Uterus (tissue), 4 donors: ENCODE measurements around the gene TUBAL3. TPM values are rescaled to one million over a fixed set of nuclear protein-coding genes. Genes with fewer than 3 reads are reported as not detected.

Source experiments
- DNase-seq, 2 donors: peaks; one replicate each; pipeline ENCODE4 v3.0.0-alpha.2; 2019 to 2020
- H3K27ac ChIP-seq, 2 donors: fragments of 200-600 bp; sonication (generic); 1 replicate in 1 of 2; 2 replicates in 1 of 2; pipeline ENCODE4 v1.5.1; 2016 to 2018
- H3K27me3 ChIP-seq, 2 donors: fragments of 200-600 bp; sonication (generic); one replicate each; pipeline ENCODE4 v1.5.1; 2018 to 2019; ENCODE audit warnings: control low read depth in 1 of 2
- H3K36me3 ChIP-seq, 2 donors: fragments of 200-600 bp; sonication (generic); one replicate each; pipeline ENCODE4 v1.5.1; 2019; ENCODE audit warnings: control low read depth in 1 of 2
- H3K4me1 ChIP-seq, 2 donors: fragments of 200-600 bp; sonication (generic); one replicate each; pipeline ENCODE4 v1.5.1; 2018 to 2019; ENCODE audit warnings: control low read depth in 1 of 2
- H3K4me3 ChIP-seq, 2 donors: fragments of 200-600 bp; sonication (generic); 1 replicate in 1 of 2; 2 replicates in 1 of 2; pipeline ENCODE4 v1.5.1; 2018 to 2019; ENCODE audit warnings: mild to moderate bottlenecking in 1 of 2
- H3K9me3 ChIP-seq, 2 donors: fragments of 200-600 bp; sonication (generic); one replicate each; pipeline ENCODE4 v1.5.1; 2019; ENCODE audit warnings: control low read depth in 1 of 2
- POLR2A ChIP-seq, 2 donors: fragments of 450-650 bp; IDR thresholded peaks; one replicate each; pipeline ENCODE4 v1.6.1; 2016; ENCODE audit warnings: antibody characterized with exemption in 2 of 2, mild to moderate bottlenecking in 1 of 2, moderate library complexity in 1 of 2
- intact Hi-C: fragments of 100-400 bp; cut with DNase I; formaldehyde crosslinking; loops from one replicate; pipeline ENCODE4 v1.15.1; 2023; ENCODE audit warnings: low total_unique reads
- total RNA-seq, 4 donors: library from RNA; depleted of rRNA in 3 of 4; stranded (reverse); fragments of >200 nt in 3 of 4; gene quantifications; one replicate each; pipeline versions ENCODE4 v1.1.0 to v1.2.4, GENCODE V29; 2014 to 2023
- TF ChIP-seq, protein P1 (sequence below), 4 experiments: fragments of 200-600 bp in 2 of 4; fragments of 450-650 bp in 2 of 4; sonication (generic) in 2 of 4; IDR thresholded peaks; one replicate each; pipeline ENCODE4 v1.5.1; 2016 to 2019; ENCODE audit warnings: antibody characterized with exemption in 4 of 4, mild to moderate bottlenecking in 2 of 4, moderate library complexity in 1 of 4
- donor health status: DM: yes; HTN: yes; CAD: no.

Gene TUBAL3
- total RNA-seq, 4 donors from 2014 or later, result not detected

DNA sequence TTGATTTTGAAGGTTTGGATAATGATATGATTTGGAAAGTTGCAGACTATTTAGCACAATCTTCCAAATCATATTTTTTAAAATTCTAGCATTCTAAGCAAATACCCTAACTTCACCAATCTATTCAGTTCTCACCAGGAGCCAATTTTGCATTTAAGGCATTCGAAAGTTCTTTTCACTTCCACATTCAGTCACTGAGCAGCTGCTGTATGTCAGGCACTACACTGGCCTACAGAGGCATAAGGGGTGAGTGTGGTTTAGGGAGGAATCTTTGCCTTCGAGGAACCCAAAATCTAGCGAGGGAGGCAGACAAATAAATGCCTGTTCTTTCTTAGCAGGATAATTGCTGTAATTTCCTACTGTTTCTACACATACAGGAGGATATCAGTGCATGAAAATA is 50.6 kb downstream of the TUBAL3 start:
- Histone ChIP-seq H3K9me3 (no peaks in the 10 kb centered on the region), H3K4me3 (no peak overlapping the region), H3K27ac (no peak overlapping the region), H3K4me1 (no peaks in the 10 kb centered on the region), H3K27me3 (no peaks in the 10 kb centered on the region), H3K36me3 (no peaks in the 10 kb centered on the region)
- intact Hi-C loops, result no loop called here
- DNase-seq, result no peak
- no peak for TF ChIP-seq POLR2A (IDR thresholded peaks at IDR 0.05)
- TF ChIP-seq, protein P1, sequence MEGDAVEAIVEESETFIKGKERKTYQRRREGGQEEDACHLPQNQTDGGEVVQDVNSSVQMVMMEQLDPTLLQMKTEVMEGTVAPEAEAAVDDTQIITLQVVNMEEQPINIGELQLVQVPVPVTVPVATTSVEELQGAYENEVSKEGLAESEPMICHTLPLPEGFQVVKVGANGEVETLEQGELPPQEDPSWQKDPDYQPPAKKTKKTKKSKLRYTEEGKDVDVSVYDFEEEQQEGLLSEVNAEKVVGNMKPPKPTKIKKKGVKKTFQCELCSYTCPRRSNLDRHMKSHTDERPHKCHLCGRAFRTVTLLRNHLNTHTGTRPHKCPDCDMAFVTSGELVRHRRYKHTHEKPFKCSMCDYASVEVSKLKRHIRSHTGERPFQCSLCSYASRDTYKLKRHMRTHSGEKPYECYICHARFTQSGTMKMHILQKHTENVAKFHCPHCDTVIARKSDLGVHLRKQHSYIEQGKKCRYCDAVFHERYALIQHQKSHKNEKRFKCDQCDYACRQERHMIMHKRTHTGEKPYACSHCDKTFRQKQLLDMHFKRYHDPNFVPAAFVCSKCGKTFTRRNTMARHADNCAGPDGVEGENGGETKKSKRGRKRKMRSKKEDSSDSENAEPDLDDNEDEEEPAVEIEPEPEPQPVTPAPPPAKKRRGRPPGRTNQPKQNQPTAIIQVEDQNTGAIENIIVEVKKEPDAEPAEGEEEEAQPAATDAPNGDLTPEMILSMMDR (IDR thresholded peaks at IDR 0.05), result no peak

- Histone ChIP-seq H3K27ac (no peak overlapping the region), H3K27me3 (no peaks in the 10 kb centered on the region), H3K36me3 (no peaks in the 10 kb centered on the region), H3K4me3 (no peak overlapping the region), H3K9me3 (no peaks in the 10 kb centered on the region), H3K4me1 (no peaks in the 10 kb centered on the region)
- no peak for DNase-seq
- no peak for TF ChIP-seq POLR2A (IDR thresholded peaks at IDR 0.05)
- TF ChIP-seq, protein P1 (IDR thresholded peaks at IDR 0.05), result no peak
- intact Hi-C loops, result no loop called here
Observed at GRCh38 chr10:5349362-5349761, 55.3 kb downstream of the TUBAL3 start.

DNA sequence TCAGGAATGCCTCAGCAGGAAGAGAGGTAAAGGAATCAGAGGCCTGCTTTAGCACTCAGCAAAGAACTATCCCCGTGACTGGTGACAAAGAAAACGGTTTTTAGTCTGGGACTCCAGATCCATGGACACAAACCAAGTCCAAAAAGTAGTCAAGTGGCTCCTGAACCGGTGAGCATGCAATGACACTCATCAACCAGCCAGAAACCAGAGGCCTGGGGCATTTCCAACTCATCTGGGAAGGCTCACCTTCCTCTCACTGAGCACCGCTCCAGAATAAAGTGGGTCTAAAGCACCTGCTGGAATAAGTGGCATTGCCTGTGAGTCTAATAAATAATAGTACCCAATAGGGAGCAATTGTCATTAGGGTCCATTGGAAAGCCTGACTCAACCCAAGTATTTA is 57.7 kb downstream of the TUBAL3 start:
- Histone ChIP-seq H3K27me3 (no peaks in the 10 kb centered on the region), H3K4me1 (no peaks in the 10 kb centered on the region), H3K27ac (no peak overlapping the region), H3K4me3 (no peak overlapping the region), H3K36me3 (no peaks in the 10 kb centered on the region), H3K9me3 (no peaks in the 10 kb centered on the region)
- no peak for TF ChIP-seq POLR2A (IDR thresholded peaks at IDR 0.05)
- TF ChIP-seq, protein P1 (IDR thresholded peaks at IDR 0.05), result no peak
- no peak for DNase-seq
- intact Hi-C loops, result no loop called here

GRCh38 chr10:5344746-5345145 is 59.9 kb downstream of the TUBAL3 start:
- no peaks in the 10 kb centered on the region for H3K9me3 ChIP-seq

DNA sequence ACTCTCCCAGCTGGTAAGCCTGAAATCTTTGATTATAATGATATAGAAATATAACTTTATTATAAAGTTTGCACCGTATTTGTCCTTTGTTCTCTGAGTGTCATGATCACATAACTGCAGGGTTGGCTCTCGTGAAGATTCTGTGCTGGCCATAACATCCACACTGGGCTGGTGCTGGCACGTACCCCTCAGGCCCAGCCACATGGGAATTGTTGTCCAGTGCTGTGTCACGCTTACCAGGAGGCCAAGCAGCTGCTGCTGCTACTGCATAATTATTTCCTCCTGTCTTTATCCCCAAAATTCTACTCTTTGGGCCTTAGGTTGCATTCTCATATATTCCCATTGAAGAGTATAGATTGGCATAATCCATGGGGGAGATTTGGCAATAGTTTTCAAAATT is 60.6 kb downstream of the TUBAL3 start:
- no peaks in the 10 kb centered on the region for H3K36me3 ChIP-seq
- no peak overlapping the region for H3K27ac ChIP-seq
- no peaks in the 10 kb centered on the region for H3K4me1 ChIP-seq
- no peak for DNase-seq
- H3K4me3 ChIP-seq, result no peak overlapping the region
- TF ChIP-seq POLR2A (IDR thresholded peaks at IDR 0.05), result no peak
- TF ChIP-seq, protein P1 (IDR thresholded peaks at IDR 0.05), result no peak
- no peaks in the 10 kb centered on the region for H3K9me3 ChIP-seq
- no peaks in the 10 kb centered on the region for H3K27me3 ChIP-seq
- intact Hi-C loops, result no loop called here

More at GRCh38 chr10:5344746-5345145, 59.9 kb downstream of the TUBAL3 start:
- intact Hi-C loops, result no loop called here
- no peak overlapping the region for H3K4me3 ChIP-seq
- no peaks in the 10 kb centered on the region for H3K36me3 ChIP-seq
- no peak overlapping the region for H3K27ac ChIP-seq
- no peaks in the 10 kb centered on the region for H3K4me1 ChIP-seq
- no peaks in the 10 kb centered on the region for H3K27me3 ChIP-seq
- no peak for TF ChIP-seq POLR2A (IDR thresholded peaks at IDR 0.05)
- TF ChIP-seq, protein P1 (IDR thresholded peaks at IDR 0.05), result no peak
- DNase-seq, result no peak
